HG03025 (cell line): ENCODE data around the gene SLC6A7.

ENCODE experiments used
- ATAC-seq: cut with Tn5 transposase; IDR thresholded peaks from one replicate; pipeline ENCODE4 v1.9.1; 2021; ENCODE audit warnings: mild to moderate bottlenecking, moderate library complexity; ENCODE audit not compliant: unreplicated experiment, low FRiP score

SLC6A7 gene

DNA sequence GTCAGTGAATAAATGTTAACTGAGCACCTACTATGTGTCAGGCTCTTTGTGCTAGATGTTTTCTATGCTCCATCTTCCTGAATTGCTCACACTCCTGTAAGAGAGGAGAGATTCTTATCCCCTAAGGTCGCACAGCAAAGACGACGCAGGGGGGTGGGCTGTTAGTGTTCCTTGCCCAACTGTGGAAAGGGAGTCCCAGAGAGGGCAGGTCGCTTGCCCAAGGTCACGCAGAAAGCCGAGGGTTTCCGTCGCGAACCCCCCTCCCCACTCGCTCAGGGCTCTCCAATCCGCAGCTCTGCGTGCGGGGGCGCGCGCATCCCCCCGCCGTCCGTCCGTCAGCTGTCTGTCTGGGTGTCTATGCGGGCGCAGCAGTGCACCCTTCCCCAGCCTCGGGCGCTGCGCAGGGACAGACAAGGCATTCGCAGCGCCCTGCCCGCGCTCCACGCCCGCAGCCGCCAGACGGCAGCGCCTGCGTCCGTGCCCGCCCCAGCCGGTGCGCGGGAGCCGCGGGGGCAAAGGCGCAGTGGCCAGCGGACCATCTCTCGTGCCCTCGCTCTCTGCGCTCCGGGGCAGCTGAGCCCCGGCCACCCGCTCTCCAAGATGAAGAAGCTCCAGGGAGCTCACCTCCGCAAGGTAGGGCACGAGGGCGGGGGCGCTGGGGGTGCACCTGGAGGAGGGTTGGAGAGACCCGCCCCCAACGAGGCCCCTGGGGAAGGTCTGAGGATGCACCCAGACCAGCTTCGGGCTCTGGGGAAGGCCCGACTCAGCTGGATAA is at the start of gene SLC6A7:
SLC6A7 (plus strand) TSS at position 335 of the 775 bp plus-strand sequence; CDS start at position 601, 266 bp downstream.
- no peak for ATAC-seq

GRCh38 chr5:150140830-150141229 is 49.0 kb upstream of the SLC6A7 start:
- ATAC-seq = no peak

DNA sequence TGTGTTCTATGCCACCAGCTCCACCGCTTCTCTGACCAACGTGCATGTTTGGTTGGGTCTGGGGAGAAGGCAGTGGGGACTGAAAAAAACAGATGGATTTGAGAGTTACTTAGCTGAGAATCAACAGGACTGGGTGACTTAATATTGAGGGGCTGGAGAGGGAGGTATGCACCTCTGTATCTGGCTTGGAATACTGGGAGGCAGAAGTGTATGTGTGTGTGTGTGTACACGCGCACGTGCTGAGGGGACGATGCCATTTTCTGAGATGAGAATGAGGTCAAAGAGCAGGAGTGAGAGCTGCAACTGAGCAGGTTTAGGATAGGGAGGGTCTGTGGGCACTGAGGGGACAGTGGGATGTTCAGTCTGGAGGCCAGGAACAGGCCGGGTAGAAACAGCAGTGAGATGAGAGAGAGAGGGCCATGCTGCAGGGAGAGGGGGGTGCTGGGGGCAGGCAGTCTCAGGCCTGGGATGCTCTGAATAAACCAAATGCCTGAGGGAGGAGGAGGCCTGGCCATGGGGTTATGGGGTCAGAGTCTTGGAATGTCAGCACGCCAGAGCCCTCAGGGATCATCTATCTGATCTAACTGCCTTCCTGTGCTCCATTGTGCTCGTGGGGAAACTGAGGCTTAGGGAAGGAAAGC is 48.2 kb upstream of the SLC6A7 start:
- no peak for ATAC-seq

DNA sequence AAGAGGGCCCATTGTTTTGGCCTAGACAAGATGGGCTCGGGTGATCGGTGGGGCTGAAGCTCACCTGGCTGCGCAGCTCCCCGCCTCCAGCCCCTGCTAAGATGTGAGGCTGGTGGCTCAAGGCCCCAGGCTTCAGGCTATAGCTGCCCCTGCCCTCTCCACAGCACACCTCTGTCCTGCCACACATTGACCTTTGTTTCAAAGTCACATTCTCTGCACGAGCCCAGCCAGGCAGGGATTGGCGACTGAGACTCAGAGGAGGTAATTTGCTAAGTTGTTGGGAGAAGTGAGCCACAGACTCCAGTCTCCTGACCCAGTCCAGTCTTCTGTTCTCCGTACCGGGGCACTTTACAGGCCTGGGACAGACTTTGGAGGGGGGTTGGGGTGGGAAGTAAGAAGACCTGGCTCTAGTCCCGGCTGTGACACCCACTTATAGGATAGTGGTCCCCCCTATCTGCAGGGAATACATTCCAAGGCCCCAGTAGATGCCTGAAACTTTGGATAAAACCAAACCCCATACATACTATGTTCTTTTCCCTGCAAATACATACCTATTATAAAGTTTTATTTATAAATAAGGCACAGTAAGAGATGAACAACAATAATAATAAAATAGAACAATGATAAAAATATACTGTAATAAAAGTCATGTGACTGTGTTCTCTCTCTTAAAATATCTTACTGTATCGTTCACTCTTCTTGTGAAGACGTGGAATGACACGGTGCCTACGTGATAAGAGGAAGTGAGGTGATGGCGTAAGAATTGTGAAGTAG is 47.5 kb upstream of the SLC6A7 start:
- ATAC-seq = no peak

- ATAC-seq = no peak
Measured at GRCh38 chr5:150142959-150143349, 46.9 kb upstream of the SLC6A7 start.

DNA sequence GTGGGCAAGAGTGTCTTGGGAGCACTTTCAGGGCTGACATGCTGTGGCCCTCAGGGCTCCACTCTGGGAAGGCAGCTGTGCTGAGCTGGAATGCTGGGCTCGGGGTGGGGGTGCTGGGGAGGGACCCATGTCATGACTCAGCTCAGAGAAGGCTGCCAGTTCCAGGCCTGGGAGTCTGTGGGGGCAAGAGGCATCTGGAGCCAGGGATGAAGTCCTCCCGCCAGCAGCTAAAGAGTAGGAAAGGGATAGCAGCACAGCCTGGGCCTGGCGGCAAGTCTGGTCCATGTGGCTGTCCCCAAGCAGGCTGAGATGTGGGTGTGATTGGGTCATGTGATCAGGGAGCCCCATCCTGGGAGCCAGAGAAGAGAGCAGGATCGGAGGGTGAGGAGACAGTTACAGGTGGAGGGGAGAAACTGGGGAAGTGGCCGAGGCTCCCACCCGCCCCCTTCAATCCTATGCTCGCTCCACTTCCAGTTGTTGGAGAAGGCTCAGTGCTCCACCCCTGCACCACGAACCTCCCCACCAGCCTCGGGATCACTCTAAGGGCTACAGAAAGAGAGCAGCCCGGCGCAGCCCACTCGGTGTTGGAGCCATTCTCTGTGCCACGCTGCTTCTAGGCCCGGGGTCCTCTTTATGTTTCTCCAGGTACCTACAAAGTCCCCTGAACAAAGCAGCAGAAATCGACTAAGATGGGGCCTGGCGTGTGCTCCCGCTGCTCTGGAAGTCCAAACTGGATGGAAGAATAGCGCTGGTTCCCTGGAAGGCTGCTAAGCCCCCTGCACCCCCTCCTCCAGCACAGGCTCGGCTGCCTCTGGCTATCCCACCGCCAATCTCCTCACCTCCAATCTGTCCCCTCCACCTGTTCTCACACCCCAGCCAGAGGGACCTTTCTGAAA is 46.3 kb upstream of the SLC6A7 start:
- ATAC-seq = no peak

DNA sequence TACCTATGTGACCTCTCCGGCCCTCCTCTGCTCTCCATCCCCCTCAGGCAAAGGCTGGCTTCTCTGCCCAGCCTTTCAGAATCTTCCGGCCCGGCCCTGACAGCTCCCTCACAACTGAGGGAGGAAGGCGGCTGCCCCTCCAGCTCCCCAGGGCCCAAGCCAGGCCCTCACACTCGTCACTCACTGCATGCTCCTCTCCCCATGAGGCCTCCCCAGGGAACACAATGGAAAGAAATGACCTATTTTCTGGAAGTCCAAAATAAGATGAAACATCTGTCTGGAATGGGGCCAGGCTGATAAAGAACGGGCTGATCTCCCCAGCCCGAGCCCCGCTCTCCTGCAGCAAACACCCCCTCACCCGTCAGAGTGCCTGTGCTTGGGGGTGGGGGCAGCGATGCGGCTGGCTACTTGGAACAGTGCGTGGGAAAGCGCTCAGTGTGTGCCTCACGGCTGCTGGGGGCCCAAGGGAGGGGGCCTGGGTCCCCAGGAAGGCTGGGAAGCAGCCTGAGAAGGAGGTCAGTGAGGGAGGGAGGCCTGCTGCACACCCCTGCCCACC is 45.5 kb upstream of the SLC6A7 start:
- ATAC-seq = no peak

GRCh38 chr5:150144879-150145278 is 45.0 kb upstream of the SLC6A7 start:
- ATAC-seq = no peak

- no peak for ATAC-seq
Measured at GRCh38 chr5:150146235-150146634, 43.6 kb upstream of the SLC6A7 start.

GRCh38 chr5:150146862-150147601 is 42.8 kb upstream of the SLC6A7 start:
- ATAC-seq = no peak

DNA sequence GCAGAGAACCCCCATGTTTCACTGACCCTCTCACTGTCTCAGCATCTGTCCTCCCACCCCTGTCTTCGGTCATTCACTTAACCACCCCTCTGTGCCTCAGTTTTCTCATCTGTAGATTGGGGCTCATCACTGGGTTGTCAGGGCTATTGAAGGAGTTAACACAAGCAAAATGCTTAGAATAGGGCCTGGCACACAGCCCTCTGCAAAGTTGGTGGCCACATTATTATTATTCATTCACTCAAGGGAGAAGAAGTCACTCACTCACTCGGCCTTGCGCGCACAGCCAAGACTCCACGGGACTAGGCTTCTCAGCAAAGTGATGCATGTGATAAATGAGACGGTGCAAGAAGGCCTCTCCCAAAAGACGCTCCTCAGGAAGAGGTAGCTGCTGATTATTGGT is 42.2 kb upstream of the SLC6A7 start:
- ATAC-seq = no peak

DNA sequence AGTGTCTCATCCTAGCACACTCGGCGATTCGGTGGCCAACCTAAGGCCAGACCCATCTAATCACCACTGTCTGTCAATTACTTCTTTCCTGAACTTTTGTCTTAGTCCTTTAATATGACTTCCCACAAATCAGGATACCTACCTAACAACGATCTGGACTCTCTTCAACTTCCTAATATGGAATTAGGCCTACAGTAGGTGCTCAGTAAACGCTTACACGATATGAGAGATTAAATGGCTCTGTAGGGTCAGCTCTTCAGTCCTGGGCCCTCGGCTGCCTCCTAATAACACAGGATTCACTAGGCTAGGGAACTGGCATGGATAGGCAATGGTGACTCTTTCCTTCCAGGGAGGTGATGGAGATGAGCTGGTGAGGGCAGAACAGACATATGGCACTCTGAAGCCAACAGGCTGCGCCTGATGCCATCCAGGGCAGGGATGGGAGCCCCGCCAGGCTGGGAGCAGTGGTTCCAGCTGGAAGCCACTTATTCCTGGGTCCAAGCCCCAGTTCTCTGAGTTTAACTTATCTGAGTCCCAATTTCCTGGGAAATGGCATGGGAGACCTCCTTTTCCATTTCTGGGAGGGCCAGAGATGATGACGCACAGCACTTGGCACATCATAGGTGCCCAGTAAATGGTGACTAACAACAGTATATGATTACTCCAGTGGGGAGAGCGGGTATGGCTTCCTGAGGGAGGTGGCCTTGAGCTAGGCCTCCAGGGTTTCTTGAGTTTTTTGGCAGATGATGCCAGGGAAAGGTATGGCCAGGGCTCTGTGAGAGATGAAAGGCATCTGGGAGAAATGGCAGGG is 41.5 kb upstream of the SLC6A7 start:
- ATAC-seq = no peak

DNA sequence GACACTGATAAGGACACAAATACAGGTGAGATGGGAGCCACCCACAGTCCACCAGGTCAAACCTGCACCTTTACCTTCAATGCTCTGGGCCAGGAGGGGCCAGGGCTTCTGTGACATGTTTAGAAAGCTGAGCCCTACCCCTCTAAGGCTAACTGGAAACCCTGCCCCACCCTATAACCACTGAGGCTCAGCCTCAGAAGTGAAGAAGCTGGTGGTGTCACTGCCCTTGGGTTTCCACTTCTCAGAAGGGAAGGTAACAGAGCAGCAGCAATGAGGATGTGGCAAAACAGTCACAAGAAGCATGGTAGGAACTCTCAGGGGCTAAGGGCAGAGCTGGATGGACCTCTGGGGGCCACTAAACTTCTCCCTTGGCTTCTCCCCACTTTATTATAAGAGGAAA is 40.2 kb upstream of the SLC6A7 start:
- no peak for ATAC-seq

DNA sequence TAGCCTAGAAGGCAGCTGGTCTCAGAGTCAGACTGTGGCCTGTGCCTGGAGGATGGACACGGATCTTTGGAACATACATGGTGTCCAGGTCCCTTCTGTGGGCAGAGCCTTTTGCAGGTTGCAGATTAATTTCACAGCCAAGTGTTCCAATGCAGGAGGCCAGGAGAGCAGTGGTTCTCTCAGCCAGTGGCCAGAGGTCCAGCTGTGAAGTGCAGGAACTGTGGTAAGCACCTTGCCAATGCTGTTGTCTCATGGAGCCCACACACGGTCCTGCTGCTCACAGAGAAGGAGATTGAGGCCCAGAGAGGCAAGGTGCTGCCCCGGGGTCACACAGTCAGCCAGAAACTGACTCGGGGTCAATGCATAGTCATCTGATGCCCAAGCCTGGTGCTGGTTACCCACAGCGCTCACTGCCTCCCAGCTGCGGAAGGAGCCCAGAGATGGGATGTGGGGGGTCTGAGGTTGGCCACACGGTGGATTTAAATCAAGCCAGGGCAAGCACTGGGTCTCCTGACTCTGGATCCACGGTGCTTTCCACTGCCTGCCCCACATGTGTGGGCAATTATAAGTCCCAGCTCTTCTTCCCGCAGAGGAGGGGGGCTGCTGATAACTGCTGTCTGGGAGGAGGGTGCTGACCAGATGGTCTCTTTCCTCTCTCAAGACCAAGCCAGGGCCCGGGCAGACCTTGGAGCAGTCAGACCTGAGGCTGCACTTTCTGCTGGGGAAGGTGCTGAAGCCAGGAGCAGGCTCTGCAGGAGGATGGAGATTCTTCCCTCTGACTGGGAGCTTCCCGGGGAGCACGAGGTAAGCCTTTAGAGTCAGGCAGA is 37.0 kb upstream of the SLC6A7 start:
- no peak for ATAC-seq

DNA sequence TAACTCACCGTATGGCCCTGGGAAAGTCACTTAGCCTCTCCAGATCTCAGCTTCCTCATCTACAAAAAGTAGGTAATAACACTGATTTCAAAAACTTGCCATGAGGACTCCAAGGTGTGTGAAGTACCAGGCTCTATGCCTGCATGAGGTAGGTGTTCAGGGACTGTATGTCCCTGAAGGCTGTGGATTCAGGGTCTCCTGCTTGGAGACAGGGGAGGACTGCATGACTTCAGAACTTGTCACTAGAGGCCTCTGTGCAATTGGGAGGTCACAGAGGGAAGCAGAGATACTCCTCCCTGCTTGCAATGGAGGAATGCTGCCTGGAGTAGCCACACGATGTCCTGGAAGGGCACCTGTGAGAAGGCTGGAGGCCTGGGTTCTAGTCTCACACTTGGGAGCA is 36.4 kb upstream of the SLC6A7 start:
- no peak for ATAC-seq

GRCh38 chr5:150153957-150154617 is 35.8 kb upstream of the SLC6A7 start:
- no peak for ATAC-seq

GRCh38 chr5:150154618-150155128 is 35.2 kb upstream of the SLC6A7 start:
- no peak for ATAC-seq
